HG02623 (cell line): ENCODE measurements around the gene PGAM5.

Experiments
- ATAC-seq: cut with Tn5 transposase; IDR thresholded peaks from one replicate; pipeline ENCODE4 v1.9.1; 2021; ENCODE audit warnings: moderate library complexity; ENCODE audit not compliant: unreplicated experiment

Gene PGAM5

GRCh38 chr12:132719141-132719953 is 8.7 kb downstream of the PGAM5 start:
- ATAC-seq = no peak

GRCh38 chr12:132719954-132720324 is 9.3 kb downstream of the PGAM5 start:
- no peak for ATAC-seq

- no peak for ATAC-seq
Observed at GRCh38 chr12:132720606-132721345, 10.1 kb downstream of the PGAM5 start.

DNA sequence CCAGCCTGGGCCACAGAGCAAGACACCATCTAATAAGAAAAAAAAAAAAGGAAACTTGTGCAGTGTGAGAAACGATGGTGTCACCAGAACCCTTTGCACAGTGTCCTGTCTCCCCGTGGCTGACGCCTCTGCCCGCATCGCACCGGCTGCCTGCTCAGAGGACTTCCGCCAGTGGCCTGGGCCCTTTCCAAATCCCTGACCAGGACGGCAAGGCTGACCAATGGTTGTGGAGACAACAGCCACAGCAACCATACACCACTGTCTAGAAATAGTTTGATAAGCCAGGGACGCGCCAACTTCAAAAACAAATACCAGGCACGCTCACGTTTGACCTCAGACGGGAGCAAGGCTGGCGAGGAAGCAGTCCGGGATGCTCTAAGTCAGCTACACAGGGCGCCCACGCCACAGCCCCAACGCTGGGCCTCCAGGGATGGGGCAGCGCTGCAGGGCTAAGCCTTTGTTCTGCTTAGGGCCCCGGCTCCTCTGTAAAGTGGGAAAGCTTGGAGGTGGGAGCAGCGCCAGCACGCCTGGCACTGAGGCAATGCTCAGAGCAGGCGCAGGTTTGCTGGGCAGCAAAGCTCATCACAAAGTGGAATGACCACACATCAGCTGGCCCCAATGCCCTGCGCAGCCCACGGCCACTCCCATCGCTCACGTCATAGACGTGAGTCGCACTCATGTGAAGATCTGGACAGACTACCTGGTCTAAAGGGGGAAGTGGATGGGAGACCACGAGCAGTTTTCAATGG is 12.5 kb downstream of the PGAM5 start:
- ATAC-seq = no peak

DNA sequence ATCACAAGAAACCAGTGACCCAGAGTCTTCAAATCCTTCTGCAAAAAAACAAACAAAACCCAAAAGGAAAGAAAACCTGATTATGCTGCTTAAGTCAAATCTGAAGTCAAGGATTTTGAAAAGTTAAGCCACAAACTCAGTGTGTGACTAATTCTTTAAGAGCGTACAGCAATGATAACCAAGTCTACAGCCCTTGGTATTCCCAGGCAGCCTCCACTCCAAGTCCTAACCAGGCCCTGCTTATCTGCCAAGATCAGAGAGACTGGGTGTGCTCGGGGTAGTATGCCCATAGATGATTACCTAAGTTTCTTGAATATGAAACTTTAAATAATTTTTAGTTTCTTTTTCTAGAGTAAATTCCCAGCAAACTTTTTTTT is 13.1 kb downstream of the PGAM5 start:
- no peak for ATAC-seq

GRCh38 chr12:132724506-132725241 is 14.0 kb downstream of the PGAM5 start:
- ATAC-seq = no peak

DNA sequence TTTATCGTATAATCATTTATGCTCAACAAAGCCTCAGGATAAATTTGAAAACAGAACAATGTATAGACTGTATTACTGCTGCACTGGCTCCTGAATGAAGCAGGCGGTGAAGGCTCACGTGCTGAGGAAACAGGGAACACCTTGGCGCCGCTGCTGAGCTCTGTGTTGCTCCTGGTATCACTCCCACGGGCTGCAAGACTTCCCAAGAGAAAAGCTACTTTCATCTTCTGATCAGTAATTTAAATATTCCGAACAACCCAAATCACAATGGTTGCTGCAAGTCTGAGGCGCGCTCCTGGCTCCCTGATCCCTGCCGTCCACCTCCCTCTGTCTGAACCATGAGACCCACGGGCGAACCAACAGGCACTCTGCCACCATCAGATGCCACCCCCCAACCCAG is 15.7 kb downstream of the PGAM5 start:
- ATAC-seq = no peak

DNA sequence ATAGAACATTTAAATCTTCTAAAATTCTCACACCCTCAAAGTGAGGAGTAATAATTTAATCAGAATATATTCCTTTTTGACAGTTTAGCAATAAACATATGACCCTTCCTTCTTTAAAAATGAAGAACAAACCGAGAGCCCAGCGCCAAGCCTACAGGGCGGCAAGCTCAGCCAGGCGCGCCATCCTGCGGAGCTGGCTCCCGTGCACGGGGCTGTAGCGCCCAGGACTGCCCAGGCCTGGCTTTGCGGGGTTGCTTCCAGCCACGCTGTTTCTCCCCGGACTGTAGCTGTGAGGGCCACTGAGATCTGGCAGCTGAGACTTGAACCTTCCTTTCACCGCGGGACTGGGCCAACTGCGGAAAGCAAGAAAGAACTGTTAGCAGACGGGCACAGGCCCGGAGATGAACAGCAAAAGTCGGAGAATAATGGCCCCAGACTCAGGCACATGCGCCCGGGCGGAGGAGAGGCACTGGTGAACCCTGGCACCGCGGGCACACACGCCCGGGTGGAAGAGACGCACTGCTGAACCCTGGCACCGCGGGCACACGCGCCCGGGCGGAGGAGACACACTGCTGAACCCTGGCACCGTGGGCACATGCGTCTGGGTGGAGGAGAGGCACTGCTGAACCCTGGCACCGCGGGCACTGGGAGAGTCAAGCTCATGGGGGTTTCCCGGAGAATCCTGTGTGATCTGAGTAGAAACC is 16.6 kb downstream of the PGAM5 start:
- ATAC-seq = no peak

GRCh38 chr12:132728502-132728901 is 17.9 kb downstream of the PGAM5 start:
- no peak for ATAC-seq

GRCh38 chr12:132729541-132730320 is 19.1 kb downstream of the PGAM5 start:
- no peak for ATAC-seq

GRCh38 chr12:132730353-132730752 is 19.7 kb downstream of the PGAM5 start:
- ATAC-seq = no peak

GRCh38 chr12:132731574-132731973 is 20.9 kb downstream of the PGAM5 start:
- ATAC-seq = no peak

- no peak for ATAC-seq
Observed at GRCh38 chr12:132734206-132734605, 23.6 kb downstream of the PGAM5 start.

DNA sequence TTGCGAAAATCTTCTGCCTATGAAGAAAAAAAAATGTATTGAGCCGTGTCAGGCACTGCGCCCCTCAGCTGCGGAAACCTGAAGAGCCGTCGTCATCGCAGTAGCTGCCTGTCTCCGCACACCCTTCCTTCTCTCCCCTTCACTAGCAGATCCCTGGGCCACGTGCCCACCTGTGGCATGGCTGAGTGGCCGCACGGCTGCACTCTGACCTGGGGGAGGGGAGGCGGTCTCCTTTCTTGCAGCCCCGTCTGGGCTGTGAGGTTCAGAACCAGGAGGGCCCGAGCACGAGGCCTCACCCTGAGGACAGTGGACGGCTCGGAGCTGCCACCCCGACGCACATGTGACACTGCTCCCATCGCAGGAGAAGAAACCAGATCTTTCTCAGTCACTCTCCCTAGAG is 24.9 kb downstream of the PGAM5 start:
- no peak for ATAC-seq

DNA sequence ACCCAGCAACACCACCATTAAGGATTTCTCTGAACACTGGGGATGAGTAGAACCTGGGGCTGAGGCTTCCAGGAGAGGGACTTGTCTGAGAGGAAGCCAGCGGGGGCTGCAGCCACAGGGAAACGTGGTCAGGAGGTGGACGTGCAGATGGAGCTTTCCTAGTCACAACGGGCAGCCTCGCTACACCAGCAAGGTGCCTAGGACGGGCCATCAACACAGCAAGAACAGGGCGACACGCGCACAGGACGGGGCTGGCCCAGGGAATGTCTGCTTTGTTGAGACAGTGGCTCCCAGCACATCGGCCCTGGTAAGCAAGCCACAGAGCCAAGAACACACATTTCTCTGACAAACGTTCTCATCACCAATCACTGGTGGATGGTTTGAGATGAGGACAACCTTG is 25.7 kb downstream of the PGAM5 start:
- ATAC-seq = no peak

DNA sequence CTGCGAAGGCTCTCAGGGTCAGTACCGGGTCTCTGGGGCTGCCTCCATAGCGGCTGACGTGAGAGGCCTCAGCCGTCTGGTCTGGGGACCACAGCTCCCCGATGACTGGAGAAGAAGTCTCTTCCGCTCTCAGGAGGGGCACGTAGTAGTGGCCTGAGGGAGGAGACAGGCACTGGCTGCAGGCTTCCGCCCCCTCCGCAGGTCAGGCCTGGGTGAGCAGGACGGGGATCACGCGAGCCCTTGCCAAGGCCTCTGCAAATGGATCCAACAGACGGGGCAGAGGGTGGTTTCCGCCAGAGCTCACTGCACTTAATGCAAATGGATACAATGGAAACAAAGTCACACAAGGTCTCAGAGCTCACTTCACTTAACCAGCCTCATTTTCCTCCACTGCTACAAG is 26.3 kb downstream of the PGAM5 start:
- no peak for ATAC-seq

GRCh38 chr12:132739600-132740312 is 29.1 kb downstream of the PGAM5 start:
- ATAC-seq = no peak

GRCh38 chr12:132740313-132740646 is 29.6 kb downstream of the PGAM5 start:
- no peak for ATAC-seq

- ATAC-seq = no peak
Observed at GRCh38 chr12:132740652-132741051, 30.0 kb downstream of the PGAM5 start.
